Stromal cell of bone marrow (primary cell): ENCODE results near the gene PPP2R5C.

Experiments
- DNase-seq: peaks from one replicate; pipeline ENCODE4 v3.0.0-alpha.2; 2012; ENCODE audit warnings: low read depth

The PPP2R5C gene

DNA sequence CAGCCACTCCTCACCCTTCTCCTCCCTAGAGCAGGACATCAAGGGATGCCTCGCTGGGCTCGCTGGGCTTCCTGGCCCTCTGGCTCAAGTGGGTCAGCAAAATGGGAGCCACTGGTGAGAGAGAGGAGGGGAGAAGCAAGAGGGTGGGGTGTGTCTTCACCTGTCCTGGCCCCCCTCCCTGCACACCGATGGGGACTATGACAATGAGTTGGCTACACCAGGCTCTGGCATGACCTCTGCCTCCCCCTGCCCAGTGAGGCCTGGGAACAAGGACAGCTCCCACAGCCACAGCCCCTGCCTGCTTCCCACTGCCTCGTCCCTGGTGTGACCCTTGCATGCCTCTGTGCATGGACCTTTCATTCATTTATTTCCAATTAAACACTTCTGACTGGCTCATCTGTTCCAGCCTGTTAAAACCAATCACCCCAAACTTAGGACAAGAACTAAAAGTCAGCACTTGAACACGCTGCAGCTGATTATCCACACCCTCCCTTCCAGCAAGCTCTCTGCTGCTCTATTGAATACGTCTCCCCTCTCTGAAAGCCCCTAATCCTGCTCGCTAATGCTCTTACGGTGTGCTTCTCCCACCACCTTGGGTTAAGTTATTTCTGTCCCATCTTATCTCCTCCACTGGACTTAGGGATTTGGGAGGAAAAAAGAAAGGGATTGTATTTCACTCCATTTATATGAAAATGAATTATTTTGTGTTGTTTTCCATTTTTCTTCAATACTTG is 5.8 kb upstream of the PPP2R5C start:
- DNase-seq: no peak

DNA sequence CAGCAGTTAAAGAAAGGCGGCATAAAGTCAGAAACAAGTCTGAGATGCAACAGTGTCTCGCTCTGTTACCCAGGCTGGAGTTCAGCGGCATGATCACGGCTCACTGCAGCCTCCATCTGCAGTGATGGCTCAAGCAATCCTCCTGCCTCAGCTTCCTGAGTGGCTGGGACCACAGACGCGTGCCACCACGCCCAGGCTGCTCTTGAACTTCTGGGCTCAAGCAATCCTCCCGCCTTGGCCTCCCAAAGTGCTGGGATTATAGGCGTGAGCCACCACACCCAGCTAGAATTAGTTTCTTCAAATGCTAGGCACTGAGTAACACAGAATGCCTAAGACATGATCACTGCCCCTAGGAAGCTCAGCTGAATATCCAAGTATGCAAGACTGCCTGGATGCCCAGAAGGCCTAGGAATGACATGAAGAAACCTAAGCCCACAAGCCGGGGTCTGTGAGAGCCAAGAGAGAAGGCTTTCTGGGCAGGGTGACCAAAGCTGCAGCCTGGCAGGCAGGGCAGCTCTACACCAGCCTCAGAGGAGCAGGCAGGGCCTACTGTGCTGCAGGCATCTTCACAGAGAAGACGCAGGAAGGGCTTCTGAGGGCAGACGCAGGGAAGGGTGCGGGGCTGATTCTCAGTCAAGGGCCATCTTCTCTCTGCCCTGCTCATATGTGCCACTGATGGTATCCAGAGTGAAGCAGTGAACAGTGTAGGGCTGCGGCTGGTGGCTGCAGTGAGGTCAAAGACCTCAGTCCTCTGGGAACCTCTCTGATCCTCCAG is 4.3 kb upstream of the PPP2R5C start:
- no peak for DNase-seq

DNA sequence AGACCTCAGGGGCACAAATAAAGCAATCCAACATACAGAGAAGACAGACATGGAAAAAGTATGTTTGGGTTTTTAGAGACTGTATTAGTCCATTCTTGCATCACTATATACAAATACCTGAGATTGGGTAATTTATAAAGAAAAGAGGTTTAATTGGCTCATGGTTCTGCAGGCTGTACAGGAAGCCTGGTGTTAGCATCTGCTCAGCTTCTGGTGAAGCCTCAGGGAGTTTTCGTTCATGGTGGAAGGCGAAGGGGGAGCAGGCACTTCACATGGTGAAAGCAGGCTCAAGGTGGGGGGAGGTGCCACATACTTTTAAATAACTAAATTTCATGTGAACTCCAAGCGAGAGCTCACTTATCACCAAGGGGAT is 3.7 kb upstream of the PPP2R5C start:
- no peak for DNase-seq

DNA sequence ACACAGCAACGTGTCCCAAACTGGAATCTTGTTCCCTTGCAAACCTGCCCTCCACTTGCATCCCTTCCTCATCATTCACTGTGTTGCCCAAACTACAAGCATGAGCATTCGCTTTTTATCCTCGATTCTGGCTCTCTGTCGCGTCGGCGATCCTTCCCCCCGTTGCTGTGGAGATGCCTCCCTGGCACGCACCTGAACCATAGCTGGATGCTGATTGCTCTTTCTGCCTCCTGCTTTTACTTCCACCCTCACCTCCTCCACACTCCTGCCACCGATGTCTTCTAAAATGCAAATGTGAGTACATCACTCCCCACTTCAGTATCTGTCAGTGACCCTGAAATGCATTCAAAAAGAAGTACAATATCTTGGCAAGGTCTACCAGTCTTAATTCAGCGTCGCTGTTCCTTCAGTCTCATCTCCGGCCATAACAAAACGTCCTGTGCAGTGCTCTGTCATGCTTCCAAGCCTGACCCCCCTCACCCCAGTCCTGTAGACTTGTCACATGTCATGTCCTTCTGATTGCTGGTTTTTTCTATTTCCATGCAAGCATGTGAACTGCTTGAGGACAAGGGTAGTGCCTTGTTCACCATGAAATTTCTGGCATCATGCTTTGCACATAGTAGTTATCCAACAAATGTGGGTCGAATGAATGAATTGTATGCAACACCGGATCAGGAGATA is 2.5 kb upstream of the PPP2R5C start:
- no peak for DNase-seq

DNA sequence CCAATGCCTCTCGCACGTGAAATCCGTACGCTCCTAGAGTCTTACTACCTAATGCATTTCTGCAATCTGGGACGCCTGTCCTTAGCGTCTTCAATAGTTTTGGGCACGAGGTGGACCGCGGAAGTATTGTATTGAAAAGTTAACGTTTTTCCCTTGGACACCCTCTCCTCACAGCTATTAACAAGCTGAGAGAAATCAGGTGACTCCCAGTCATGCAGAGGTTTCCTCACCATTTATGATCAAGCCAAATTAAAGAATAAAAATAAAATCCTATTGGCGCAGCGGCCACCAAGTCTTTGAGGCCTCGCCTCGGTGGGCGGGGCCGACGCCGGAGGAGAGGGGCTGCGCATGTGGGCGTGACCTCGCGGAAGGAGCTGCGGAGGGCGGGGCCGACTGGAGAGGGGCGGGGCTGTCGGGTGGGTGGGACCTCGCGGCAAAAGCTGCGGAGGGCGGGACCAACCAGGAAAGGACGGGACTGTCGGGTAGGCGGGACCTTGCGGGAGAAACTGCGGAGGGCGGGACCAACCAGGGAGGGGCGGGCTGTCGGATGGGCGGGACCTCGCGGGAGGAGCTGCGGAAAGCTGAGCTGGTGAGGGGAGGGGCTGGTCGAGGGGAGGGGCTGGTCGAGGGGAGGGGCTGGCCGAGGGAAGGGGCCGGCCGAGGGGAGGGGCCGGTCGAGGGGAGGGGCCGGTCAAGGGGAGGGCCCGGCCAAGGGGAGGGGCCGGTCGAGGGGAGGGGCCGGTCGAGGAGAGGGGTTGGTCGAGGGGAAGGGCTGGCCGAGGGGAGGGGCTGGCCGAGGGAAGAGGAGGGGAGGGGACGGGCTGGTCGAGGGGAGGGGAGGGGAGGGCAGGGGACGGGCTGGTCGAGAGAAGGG is 1.1 kb upstream of the PPP2R5C start:
- peak; percentile 90 for DNase-seq

DNA sequence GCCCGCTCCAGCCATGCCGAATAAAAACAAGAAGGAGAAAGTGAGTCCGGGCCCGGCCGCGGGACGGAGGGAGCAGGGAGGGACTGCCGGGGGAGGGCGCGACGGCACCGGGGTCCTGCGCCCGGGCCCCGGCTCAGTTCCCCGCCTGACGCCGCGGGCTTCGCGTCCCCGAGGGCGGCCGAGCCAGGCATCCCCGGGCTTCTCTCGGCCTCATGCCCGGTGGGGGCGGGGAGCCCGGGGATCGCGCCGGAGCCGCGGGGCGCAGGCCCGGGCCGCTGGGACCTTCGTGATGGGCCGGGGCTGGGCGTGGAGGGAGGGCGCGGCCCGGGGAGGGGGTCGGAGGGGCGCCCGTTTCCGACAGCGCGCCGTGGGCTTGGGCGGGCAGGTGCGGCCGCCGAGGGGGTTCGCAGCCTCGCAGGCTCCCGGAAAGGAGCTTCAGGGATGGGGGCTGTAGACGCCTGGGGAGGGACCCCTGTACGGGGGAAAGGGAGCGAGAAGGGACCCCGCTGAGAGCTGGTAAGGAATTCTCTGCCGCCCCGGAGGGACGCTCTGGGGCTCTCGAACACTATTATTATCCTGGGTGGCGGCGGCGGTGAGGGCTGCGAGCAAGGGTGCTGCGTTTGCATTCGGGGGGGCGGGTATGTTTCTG is 496 bp downstream of the PPP2R5C start:
- DNase-seq: no peak

DNA sequence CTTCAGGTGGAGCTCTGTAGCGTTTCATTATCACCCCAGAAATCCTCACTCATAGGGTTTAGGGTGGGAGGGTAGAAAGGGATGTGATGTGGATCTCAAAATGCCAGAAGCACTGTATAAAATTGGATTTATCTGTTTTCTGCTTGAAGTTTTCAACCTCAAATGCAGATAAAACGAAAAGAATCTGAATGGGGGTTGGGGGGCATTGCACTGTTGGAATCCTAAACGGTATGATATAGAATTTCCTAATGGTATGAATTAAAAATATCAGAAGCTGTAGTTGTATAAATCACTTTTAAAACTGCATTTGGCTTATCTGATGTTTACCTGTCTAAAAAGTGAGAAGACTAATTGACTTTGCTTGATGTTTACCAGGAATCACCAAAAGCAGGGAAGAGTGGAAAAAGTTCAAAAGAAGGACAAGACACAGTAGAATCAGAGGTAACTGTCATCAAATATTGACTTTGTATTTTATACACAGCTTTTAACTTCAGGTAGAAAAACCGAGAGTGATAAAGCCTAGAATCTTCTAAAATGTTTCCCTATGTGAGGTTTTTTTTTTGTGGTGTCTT is 1.1 kb downstream of the PPP2R5C start:
- no peak for DNase-seq

DNA sequence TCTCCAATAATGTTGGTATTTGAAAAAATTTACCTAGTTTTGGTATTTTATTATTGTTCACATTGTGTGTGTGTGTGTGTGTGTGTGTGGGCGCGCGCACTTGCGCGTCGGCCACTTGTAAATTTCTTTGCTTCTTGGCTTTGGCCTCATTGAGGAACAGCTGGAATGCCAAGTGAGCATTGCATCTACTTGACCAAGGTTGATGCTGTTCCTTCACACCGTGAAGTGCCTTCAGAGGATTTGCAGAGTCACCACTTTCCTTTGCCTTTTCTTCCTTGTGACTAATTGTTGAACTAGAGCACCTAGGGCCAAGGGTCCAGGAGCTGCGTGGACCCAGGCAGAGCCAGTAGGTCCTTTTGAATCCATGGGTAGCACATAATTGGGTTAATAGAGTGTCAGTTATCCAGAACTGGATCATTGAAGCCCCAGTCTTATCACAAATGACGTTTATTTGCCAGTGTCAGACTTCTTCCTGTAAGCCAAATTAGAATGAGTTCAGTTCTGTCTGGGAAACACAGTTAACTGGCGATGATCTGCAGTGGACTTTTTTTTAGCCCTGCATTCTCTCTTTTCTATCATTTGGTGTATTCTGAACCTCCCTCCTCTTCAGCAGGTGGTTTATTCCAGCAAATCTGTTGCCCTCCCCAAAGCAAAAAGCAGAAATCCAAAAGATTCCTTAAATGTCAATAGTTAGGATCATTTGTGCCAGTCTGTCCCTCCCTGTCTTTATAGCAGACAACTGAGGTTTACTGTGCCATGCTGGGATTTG is 2.6 kb downstream of the PPP2R5C start:
- no peak for DNase-seq

DNA sequence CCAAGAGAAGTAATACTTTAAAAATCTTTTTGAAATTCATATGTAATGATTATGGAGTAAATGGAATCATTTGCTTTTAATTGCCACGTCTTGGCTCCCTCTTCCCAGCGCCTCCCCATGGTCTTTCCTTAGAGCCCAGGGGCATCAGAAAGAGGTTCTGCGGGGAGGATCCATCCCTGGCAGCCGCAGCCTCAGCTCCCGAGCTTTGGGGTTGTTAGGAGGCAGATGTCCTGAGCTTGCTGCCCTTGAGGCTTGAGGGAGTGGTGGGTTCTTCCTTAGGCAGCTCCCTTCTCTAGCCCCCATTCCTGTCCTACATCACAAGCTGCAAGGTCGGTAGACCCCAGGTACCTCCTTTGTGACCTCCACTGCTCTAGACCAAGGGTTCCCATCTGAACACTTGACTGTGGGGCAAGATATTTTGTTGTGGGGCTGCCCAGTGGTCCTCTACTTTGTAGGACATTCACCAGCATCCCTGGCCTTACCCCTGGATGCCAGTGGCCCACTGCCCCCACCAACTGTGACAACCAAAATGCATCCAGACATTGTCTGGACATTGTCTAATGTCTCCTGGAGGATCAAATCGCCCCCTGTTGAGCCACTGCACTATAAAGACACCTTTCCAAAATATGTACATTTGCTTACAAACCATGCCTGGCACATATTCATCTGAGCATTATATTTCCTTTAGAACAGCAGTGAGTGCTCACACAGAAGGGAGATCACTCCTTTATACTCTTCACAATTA is 6.3 kb downstream of the PPP2R5C start:
- DNase-seq: no peak

DNA sequence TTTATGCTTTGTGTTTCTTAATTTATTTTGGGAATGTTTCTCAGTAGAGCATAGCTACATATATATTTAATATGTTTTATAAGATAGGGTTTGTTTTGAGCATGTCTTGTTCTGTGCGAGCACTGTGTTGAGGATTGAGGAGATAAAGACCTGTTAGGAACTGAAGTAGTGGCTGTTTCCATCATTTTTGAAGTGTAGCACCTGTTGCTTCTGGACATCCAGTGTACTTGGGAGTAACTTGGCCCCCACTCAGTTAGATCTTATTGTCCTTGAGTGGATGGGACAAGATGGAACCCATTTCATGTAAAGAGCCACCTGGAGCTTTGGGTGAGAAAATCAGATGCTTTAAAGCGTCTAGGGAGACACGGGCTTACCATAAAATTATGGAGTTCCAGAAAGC is 8.7 kb downstream of the PPP2R5C start:
- no peak for DNase-seq

DNA sequence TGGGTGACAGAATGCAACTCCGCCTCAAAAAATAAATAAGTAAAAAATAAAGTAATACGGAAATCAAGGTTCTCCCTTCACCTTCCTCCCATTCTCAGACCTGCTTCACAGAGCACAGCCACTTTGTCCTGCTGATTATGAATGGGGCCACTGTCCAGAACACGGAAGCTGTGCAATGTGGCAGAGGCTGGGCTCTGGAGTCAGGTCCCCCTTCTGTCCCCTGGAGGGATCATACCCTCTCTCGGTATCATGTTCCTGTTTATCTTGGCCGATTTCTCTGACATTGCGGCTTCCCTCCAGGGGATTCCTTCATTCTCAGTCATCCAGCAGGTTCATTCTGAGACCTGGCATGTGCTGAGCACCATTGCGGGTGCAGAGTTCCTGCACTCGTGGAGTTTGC is 11.3 kb downstream of the PPP2R5C start:
- no peak for DNase-seq

DNA sequence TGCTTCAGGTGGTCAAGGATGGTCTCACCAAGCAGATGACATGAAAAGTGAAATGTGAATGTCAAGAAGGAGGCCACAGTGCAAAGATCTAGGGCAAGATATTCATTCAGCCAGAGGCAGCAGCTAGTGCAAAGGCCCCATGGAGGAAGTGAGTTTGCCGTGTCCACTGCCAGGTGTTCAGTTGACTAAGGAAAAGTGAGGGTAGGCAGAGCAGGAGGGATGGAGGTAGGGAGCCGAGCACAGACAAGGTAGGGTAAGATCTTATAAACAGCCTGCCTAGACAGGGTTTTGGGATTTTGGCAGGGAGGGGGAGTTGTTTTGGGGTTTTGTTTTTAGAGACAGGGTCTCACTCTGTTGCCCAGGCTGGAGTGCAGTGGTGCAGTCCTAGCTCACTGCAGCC is 11.9 kb downstream of the PPP2R5C start:
- DNase-seq: no peak

DNA sequence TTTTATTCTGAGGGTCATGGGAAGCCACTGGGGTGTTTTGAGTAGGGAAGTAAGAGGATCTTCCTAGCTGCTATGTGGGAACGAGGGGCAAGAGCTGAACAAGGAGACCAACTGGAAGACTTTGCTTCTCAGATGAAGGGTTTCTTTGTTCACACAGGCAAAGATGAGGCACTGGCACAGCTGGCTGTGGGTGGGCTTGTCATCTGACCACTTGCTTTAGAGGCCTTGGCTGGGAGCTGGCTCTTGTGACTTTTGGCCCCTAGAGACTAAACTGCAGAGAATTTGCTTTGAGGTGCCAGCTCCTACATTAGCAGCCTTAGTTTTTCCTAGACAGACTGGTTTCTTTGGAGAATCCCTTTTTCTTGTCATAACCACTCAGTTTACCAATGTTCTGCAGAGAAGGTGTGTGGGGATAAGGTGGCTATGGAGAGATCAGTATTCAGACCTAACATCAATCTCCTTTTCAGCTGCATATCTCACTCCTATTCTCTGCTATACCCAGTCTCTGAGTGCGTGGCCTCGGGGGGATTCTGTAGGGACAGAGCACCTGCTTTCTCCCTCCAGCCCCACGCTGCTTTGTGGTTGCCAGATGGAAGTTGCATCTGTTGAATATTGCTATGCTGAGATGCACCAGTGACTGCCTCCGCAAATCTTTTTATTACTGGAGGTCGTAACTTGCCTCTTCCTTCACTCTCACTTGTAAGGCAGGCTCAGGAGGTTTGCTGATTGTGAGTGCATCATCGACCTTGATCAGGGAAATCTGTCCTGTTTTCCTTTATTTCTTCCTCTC is 12.7 kb downstream of the PPP2R5C start:
- DNase-seq: no peak

DNA sequence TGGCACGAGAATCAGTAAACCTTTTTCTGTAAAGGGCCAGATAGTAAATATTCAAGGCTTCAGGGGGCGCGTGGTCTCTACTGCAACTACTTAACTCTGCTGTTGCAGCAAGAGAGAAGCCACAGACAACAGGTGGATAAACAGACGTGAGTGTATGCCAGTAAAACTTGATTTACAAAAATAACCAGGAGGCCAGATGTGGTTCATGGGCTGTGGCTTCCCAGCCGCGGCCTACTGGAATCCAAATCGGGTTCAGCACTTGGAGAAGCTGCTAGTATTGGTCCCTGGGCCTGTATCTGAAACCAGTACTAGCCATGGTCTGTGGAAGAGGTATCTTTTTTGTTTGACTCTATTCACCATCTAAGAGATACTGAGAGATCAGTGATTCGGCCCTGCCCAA is 13.3 kb downstream of the PPP2R5C start:
- DNase-seq: no peak

DNA sequence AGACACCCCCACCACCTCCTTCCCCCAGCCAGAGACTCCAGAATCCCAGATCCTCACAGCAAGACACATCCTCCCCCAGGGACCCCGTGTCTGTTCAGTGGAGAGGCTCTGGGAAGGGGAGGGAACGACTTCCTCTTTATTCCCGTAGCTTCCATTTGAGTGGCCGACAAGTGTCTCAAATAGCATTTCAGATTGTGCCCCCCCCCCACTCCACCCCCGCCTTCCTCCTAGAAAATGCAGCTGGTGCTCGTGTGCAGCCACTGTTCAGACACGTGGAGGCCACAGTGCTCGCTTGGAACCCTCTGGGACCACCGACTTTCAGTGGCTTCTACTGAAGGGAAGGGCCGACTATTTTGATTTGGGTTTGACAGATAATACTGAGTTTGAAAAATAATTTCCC is 14.3 kb downstream of the PPP2R5C start:
- no peak for DNase-seq

DNA sequence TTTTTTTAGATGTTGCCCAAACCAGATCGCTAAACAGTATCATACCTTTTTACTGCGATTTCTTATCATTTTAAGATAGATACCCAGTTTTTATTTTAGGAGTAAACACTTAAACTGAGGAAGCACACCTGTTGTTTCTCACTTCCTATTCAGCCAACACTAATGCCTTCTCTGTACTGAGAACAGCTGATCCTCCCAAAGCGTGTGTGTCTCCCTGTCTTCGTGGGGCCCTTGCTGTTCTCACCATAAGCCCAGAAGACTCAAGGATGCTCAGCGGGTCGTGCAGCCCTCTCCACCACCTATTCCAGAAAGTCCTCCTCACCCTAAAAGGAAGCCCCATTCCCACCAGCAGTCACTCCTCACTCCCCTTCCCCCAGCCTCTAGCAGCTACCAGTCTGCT is 14.8 kb downstream of the PPP2R5C start:
- DNase-seq: no peak

DNA sequence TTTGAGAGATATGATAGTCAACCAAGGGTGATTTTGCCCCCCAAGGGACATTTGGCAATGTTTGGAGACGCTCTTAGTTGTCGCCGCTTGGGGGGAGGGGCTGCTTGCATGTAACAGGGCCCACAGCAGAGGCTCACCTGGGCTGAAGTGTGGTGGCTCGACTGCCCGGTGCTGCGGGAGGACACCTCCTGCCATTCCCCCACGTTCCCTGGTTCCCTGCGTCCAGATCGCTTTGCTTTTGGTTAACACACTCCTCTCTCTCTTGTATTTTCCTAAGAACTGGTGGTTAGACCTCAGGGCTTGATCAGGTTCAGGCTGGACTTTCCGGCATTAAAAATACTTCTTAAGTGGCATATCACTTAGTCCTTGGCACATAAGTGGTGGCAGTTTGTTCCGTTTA is 18.9 kb downstream of the PPP2R5C start:
- no peak for DNase-seq

DNA sequence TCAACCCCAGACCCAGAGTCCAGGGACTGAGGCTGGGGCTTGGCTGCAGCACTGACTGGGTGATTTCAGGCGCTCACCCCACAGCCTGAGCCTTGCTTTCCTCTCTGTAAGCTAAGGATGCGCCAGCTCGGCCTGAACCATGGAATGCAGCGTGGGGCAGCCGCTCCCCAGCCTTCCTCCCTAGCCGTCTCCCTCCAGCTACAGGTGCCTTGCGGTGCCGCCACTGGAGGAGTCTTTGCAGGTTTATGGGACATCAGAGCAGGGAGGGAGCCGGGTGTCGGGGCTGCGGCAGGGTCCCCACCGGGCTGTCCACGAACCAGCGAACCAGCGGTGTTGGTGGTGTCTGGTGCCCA is 19.4 kb downstream of the PPP2R5C start:
- DNase-seq: no peak
